ENCODE measurements around the gene RASAL3.

DNA sequence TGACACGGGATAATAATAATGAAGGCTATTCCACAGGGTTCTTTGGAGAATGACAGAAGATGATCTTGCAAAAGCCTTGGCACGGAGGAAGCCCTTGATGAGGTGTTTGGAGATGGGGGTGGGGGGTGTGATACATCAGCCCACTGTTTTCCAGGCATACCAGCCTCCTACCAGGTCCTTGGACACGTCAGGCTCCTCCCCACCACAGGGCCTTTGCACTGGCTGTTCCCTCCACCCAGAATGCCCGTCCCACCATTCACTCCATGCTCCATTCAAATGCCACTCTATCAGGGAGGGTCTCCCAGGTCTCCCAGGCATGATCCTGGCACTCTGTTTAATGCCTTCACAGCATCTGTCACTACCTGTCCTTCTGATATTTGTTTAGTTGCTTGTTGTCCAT lies 17.3 kb downstream of the RASAL3 start:
- TF ChIP-seq, protein P1, sequence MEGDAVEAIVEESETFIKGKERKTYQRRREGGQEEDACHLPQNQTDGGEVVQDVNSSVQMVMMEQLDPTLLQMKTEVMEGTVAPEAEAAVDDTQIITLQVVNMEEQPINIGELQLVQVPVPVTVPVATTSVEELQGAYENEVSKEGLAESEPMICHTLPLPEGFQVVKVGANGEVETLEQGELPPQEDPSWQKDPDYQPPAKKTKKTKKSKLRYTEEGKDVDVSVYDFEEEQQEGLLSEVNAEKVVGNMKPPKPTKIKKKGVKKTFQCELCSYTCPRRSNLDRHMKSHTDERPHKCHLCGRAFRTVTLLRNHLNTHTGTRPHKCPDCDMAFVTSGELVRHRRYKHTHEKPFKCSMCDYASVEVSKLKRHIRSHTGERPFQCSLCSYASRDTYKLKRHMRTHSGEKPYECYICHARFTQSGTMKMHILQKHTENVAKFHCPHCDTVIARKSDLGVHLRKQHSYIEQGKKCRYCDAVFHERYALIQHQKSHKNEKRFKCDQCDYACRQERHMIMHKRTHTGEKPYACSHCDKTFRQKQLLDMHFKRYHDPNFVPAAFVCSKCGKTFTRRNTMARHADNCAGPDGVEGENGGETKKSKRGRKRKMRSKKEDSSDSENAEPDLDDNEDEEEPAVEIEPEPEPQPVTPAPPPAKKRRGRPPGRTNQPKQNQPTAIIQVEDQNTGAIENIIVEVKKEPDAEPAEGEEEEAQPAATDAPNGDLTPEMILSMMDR (IDR thresholded peaks at IDR 0.05) = no peak
- no peak for TF ChIP-seq ZFX (IDR thresholded peaks at IDR 0.05; ENCODE audit: borderline replicate concordance)
